Fibroblast of skin of back (primary cell): ENCODE data around the gene SMIM1. TPM values are rescaled to one million over a fixed set of nuclear protein-coding genes. Genes with fewer than 3 reads are reported as not detected.

ENCODE experiments used
- DNase-seq: peaks from one replicate; pipeline ENCODE4 v3.0.0-alpha.2; 2013
- polyA plus RNA-seq, 2 experiments: library from polyadenylated mRNA; unstranded; fragments of 120-200 nt; gene quantifications; one replicate each; pipeline ENCODE4 v1.2.1, GENCODE V29; 2013; ENCODE audit not compliant: insufficient read length in 2 of 2

The SMIM1 gene
- 1.4 TPM for polyA plus RNA-seq (2013, experiment 1 of 2; ENCODE audit: insufficient read length)
- polyA plus RNA-seq (2013, experiment 2 of 2; ENCODE audit: insufficient read length), result 2.3 TPM

DNA sequence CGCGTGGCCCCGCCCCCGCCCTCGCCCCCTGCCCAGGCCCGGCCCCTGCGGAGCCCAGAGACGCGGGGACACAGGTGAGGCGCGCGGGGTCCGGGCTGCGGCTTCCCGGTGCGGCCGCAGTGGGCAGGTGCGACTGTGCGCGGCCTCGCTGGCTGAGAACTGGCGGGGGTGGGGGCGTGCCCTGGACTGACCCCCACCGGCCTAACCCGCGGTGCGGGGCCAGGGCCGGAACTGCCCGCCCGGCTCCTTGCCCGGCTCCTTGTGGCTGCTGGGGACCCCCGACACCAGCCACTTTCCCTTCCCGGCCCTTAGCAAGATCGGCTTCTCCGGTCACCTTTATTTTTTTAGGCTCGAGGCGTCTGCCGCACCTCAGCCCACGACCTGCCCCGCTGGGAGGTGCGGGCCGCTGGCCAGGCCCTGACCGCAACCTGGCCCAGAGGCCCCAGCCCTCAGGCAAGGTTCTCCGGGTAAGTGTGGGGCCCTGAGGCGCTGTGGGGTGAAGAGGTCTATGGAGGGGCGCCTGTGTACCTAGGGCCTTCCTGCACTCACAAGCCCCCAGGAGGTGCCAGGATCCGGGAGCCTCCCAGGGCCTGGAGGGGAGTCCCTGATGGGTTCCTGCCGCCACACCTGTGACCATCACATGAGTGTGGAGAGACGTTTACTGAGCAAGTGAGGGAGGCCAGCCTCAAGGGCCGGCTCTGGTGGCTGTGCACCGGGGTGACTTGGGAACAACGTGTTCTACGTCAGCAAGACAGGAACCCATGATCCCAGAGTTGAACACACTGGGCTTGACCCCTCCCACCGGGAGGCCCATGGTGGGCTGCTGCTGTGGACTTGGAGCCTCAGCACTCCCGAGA lies at the start of gene SMIM1:
Gene SMIM1, plus strand, starts transcription at position 35 of the 857 bp plus-strand sequence. CDS start 2,625 bp downstream, outside the sequence.
- DNase-seq, result no peak

DNA sequence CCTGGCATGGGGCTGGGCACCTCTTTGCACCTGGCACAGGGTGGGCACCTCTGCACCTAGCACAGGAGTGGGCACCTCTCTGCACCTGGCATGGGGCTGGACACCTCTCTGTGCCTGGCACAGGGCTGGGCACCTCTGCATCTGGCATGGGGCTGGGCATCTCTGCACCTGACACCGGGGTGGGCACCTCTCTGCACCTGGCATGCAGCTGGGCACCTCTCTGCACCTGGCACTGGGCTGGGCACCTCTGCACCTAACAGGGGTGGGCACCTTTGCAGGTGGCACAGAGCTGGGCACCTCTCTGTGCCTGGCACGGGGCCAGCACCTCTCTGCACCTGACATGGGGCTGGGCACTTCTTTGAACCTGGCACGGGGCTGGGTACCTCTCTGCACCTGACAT lies 49.7 kb upstream of the SMIM1 start:
- DNase-seq, result no peak

DNA sequence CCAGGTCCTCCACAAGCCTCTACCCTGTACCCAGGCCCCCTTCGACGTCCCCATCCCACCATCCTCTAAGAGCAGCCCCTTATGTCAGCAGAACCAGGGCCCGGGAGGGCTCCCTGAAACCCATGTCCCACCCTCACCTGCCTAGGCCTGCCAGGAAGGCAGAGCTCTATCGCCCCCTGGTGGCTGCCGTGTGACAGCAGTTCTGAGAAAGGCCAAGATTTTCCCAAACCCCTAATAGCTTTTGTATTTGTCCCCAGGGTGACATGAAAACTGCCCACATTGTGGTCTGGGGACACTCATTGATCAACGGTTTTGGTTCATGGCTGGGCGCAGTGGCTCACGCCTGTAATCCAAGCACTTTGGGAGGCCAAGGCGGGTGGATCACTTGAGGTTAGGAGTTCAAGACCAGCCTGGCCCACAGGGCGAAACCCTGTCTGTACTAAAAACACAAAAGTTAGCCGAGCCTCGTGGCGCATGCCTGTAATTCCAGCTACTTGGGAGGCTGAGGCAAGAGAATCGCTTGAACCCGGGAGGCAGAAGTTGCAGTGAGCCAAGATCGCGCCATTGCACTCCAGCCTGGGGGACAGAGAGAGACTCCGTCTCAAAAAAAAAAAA lies 48.0 kb upstream of the SMIM1 start:
- peak; percentile 38 for DNase-seq

DNA sequence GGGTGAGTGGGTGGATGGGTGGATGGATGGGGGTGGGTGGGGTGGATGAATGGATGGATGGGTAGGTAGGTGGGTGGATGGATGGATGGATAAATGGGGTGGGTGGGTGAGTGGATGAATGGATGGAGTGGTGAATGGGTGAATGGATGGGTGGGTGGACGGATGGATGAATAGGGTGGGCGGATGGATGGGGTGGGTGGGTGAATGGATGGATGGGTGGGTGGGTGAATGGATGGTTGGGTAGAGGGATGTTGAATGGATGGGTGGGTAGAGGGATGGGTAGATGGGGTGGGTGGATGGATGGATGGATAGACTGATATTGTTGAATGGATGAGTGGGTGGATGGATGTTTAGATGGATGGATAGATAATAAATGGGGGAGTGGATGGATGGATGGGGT lies 47.2 kb upstream of the SMIM1 start:
- DNase-seq, result no peak

- DNase-seq, result no peak
Measured at GRCh38 chr1:3727042-3727824, 45.3 kb upstream of the SMIM1 start.

DNA sequence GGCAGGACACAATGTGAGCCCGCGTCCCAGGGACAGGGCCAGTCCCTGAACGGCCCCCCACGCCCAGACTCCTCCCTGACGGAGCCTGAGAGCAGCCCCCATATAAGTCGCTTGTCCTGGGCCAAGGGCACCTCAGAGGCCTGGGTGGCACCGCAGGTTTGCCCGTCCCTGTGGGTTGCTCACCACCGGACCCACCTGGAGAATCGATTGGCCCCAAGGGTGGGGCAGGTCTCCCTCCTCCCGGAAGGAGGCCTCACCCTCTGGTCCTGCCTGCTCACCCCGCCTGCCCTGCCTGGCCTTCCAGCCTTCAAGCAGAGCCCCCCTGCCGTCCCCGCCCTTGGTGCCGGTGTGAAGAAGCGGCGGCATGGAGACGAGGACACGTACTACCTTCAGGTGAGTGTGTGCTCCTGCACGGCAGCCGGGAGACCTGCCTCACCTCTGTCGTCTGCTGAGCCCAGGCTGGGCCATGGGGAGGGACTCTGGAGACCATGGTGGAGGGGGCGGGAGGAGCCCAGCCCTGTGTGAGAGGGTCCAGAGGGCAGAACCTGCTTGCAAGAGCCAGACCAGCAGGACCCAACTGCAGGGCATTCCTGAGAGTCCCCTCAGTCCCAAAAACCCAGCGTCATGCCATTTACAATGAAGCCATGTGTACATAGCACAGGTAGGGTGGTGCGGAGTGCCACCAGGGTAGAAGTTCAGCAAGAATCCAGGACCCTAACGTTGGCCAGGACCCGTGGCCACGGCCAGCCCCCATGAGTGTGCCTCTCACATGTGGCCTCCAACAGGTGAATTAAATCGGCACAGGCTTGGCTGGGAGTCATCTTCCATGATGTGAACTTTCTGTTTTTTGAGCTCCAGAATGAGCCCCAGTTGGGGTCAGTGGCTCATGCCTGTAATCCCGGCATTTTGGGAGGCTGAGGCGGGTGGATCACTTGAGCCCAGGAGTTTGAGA lies 44.4 kb upstream of the SMIM1 start:
- DNase-seq, result no peak

- DNase-seq, result no peak
Measured at GRCh38 chr1:3729594-3730542, 42.7 kb upstream of the SMIM1 start.

DNA sequence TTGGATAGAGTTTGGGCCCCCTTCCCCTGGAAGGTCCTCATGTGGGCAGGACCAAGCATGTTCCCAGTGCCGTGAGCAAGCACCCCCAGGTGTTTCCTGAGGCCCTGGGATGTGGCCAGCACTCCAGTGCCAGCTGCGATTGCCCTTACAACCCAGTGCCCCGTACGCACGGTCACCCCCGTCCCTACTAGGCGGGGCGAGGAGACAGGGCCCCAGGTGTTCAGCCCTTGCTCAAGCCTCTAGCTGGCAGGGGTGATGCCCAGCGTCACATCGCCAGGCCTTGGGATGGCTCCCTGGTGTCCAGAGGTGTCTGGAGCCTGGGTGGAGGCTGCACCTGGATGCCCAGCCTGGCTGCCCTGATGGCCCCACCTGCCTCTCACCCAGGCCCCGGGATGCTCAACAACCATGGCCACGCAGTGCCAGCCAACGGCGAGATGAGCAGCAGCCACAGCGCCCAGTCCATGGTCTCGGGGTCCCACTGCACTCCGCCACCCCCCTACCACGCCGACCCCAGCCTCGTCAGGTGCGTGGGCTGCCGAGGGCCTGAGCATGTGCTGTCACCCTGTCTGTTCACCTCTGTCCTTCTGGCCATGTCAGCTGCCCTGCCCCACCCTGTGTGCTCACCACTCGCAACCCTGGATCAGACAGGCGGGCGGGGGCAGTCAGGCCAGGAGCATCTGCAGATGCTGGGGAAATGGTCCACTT lies 41.9 kb upstream of the SMIM1 start:
- no peak for DNase-seq

DNA sequence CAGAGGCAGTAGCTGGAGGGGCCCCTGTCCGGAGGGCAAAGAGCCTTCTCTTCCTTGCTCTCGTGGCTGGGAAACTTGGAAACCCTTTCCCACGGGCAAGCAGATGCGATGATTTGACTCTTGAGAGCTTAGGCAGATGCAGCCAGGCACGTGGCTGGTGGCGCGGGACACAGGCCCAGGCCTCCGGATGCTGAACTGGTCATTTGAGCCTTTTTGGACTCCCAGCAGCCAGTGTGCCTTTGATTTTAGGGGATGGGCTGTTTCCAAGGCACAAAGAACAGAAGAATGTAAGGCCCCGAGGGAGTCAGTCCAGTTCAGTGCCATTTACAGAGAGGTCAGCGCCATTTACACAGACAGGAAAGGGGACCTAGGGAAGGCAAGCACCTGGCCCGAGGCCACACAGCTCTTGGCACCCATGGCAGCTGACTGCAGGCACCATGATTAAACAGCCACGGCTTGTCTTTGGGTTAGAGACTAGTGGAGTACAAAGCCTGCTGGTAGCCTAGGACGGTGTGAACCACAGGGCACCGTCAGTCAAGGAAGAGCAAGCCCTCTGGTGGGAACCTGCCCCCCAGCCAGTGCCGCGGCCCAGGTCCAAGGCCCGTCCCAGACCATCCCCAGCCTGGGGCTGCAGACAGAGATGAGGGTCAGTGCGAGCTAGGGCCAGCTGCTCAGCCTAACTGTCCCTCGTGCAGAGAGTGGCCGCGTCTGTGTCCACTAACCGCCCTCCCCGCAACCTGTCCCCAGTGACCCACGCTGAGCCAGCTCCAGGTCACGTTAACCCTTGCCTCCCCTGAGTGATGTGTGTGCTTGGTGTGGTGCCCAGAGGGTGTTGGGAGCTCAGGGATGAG lies 40.7 kb upstream of the SMIM1 start:
- DNase-seq, result no peak

DNA sequence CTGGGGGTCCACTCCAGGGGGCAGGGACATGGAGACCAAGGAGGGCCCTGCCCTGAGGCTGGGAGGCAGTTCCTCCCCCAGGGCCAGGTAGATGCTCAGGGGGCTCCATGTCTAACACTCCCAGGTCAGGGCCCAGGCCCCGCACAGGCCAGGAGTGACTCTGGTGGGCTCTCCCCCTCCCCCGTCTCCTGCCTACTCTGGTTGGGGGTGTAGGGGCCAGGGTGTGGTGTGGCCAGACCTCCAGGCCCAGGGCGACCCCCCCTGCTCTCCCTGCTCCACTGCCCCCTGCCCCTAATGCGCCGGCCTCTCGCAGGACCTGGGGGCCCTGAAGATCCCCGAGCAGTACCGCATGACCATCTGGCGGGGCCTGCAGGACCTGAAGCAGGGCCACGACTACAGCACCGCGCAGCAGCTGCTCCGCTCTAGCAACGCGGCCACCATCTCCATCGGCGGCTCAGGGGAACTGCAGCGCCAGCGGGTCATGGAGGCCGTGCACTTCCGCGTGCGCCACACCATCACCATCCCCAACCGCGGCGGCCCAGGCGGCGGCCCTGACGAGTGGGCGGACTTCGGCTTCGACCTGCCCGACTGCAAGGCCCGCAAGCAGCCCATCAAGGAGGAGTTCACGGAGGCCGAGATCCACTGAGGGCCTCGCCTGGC lies 40.0 kb upstream of the SMIM1 start:
- DNase-seq, result peak; percentile 4

GRCh38 chr1:3733094-3733882 lies 39.3 kb upstream of the SMIM1 start:
- DNase-seq, result no peak

DNA sequence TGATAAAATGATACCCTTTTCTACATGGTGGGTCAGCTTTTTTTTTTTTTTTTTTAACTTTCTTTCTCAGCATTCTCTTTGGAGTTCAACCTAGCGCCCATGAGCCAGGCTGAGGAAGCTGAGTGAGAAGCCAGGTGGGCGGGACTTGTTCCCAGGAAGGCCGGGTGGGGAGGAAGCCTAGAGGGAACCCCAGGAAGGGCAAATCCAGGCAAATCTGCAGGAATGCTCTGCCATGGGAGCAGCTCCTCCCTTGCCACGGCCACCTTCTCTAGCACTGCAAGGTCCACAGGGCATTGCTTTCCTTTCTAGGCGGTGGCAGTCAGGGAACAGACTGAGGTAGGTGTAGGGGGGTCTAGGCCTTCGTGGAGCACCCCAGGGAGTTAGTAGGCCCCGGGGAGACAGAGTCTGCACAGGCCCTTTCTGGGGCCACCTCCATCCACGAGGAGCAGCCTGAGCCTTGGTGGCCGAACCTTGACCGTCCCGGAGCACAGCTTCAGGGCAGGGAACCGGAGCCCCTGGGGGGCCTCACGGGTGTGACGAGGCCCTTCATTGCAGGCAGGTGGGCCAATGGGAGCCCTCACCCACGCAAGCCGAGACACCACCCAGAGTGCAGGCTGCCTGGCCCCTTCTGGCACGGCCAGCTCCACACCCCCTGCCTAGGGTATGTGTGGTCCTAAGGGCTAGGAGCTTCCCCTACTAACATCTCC lies 38.5 kb upstream of the SMIM1 start:
- no peak for DNase-seq

- no peak for DNase-seq
Measured at GRCh38 chr1:3734602-3735001, 37.9 kb upstream of the SMIM1 start.

DNA sequence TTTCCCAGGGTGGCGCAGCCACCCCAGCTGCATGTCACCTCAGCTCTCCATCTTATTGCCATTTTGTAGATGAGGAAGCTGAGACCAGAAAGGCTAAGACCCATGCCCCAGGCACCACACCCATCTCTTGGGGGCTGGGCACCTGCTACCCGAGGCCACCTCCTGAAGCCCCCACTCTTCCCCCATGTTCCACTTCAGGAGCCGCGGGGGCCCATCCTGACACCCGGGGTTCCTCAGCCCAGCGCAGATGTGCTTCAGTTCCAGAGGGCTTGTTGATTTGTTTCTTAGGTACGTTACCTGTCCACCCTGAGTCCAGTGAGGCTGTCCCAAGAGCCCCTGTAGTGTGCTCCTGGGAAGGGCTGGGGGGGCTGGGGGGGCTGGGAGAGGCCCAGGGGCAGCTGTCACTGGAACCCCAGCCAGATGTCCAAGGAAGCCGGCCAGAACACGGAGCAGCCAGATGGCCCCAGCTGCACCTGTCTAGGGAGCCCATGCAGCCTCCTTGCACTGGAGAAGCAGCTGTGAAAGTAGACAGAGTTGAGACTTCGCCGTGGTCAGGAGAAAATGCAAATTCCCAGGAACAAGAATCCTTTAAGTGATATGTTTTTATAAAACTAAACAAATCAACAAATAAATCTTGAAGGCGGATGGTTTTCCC lies 37.4 kb upstream of the SMIM1 start:
- DNase-seq, result no peak

DNA sequence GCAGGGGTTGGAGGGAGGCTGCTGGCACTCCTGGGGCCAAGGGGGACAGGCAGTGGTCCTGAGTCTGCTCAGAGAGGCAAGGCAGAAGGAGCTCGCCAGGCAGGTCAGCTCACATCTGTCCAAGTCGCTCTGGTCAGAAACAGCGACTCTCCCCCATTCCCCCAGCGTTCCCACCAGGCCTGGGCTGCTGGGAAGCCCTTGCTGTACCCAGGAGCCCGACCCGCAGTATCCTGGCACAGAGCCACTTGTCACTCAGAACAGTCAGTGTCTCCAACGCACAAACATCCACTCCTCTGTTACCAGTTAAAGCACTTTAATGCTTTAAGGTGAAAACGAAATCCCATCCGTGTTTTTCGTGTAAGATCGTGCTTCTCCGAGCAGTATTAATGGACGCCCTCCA lies 36.9 kb upstream of the SMIM1 start:
- no peak for DNase-seq

- no peak for DNase-seq
Measured at GRCh38 chr1:3736131-3736561, 36.4 kb upstream of the SMIM1 start.
